ENCODE data around the gene RBBP5.

RBBP5 gene

GRCh38 chr1:205129447-205130029, 7.8 kb upstream of the RBBP5 start:
- DNase-seq (ENCODE audit: low read depth), result no peak

- no peak for DNase-seq (ENCODE audit: low read depth)
Observed at GRCh38 chr1:205128050-205128449, 6.3 kb upstream of the RBBP5 start.

GRCh38 chr1:205127646-205128045, 5.9 kb upstream of the RBBP5 start:
- no peak for DNase-seq (ENCODE audit: low read depth)

- DNase-seq (ENCODE audit: low read depth), result no peak
Observed at GRCh38 chr1:205124726-205125125, 2.9 kb upstream of the RBBP5 start.

- DNase-seq (ENCODE audit: low read depth), result no peak
Observed at GRCh38 chr1:205122489-205122882, 708 bp upstream of the RBBP5 start.

- no peak for DNase-seq (ENCODE audit: low read depth)
Observed at GRCh38 chr1:205118752-205119151, 3.0 kb downstream of the RBBP5 start.

GRCh38 chr1:205111354-205111753, 10.4 kb downstream of the RBBP5 start:
- no peak for DNase-seq (ENCODE audit: low read depth)

GRCh38 chr1:205109711-205110110, 12.1 kb downstream of the RBBP5 start:
- no peak for DNase-seq (ENCODE audit: low read depth)

- no peak for DNase-seq (ENCODE audit: low read depth)
Observed at GRCh38 chr1:205109269-205109668, 12.5 kb downstream of the RBBP5 start.

- DNase-seq (ENCODE audit: low read depth), result no peak
Observed at GRCh38 chr1:205108464-205108863, 13.3 kb downstream of the RBBP5 start.

GRCh38 chr1:205107327-205107726, 14.5 kb downstream of the RBBP5 start:
- DNase-seq (ENCODE audit: low read depth), result no peak

- DNase-seq (ENCODE audit: low read depth), result no peak
Observed at GRCh38 chr1:205102404-205102803, 19.4 kb downstream of the RBBP5 start.

- no peak for DNase-seq (ENCODE audit: low read depth)
Observed at GRCh38 chr1:205098242-205098641, 23.5 kb downstream of the RBBP5 start.

- DNase-seq (ENCODE audit: low read depth), result no peak
Observed at GRCh38 chr1:205095422-205095821, 26.4 kb downstream of the RBBP5 start.

- no peak for DNase-seq (ENCODE audit: low read depth)
Observed at GRCh38 chr1:205091043-205091740, 30.6 kb downstream of the RBBP5 start.

GRCh38 chr1:205088341-205088740, 33.4 kb downstream of the RBBP5 start:
- no peak for DNase-seq (ENCODE audit: low read depth)

GRCh38 chr1:205084360-205084759, 37.4 kb downstream of the RBBP5 start, which contains the start of gene TMEM81:
TSS of gene TMEM81 (minus strand) at chr1:205084460. CDS start at chr1:205084320, 140 bp downstream.
- DNase-seq (ENCODE audit: low read depth), result no peak

- no peak for DNase-seq (ENCODE audit: low read depth)
Observed at GRCh38 chr1:205082431-205082830, 39.3 kb downstream of the RBBP5 start.

- no peak for DNase-seq (ENCODE audit: low read depth)
Observed at GRCh38 chr1:205077934-205078311, 43.9 kb downstream of the RBBP5 start.

- no peak for DNase-seq (ENCODE audit: low read depth)
Observed at GRCh38 chr1:205077158-205077933, 44.4 kb downstream of the RBBP5 start.

GRCh38 chr1:205076245-205076761, 45.5 kb downstream of the RBBP5 start:
- DNase-seq (ENCODE audit: low read depth), result no peak

- DNase-seq (ENCODE audit: low read depth), result no peak
Observed at GRCh38 chr1:205075642-205076155, 46.1 kb downstream of the RBBP5 start.

- DNase-seq (ENCODE audit: low read depth), result no peak
Observed at GRCh38 chr1:205074513-205074912, 47.3 kb downstream of the RBBP5 start.
